Adrenal gland (tissue), 5 donors: ENCODE data around the gene TCEA3.

Experiments
- CTCF ChIP-seq, 6 experiments: fragments of 450-650 bp in 4 of 6; fragments of 200-600 bp in 2 of 6; sonication (generic) in 1 of 6; IDR thresholded peaks; 1 replicate in 5 of 6; 2 replicates in 1 of 6; pipeline versions ENCODE4 v1.5.1 to v1.8.0; 2016 to 2021; ENCODE audit warnings: antibody characterized with exemption in 6 of 6, mild to moderate bottlenecking in 2 of 6, moderate library complexity in 1 of 6
- POLR2A ChIP-seq, 2 donors: fragments of 450-650 bp; IDR thresholded peaks; one replicate each; pipeline ENCODE4 v1.6.1; 2017; ENCODE audit warnings: antibody characterized with exemption in 2 of 2, mild to moderate bottlenecking in 2 of 2, moderate library complexity in 1 of 2
- donor health status: DM: no; HTN: no; CAD: no.

- TF ChIP-seq CTCF (IDR thresholded peaks at IDR 0.05) (no peak), POLR2A (IDR thresholded peaks at IDR 0.05) (no peak)
Observed at GRCh38 chr1:23425193-23425494, 596 bp upstream of the TCEA3 start.
